Gastrocnemius medialis (tissue), 4 donors: ENCODE measurements around the gene PLSCR4.

ENCODE experiments used
- CTCF ChIP-seq, 5 experiments: fragments of 450-650 bp in 3 of 5; fragments of 200-600 bp in 2 of 5; sonication (generic) in 2 of 5; IDR thresholded peaks in 4 of 5; conservative IDR thresholded peaks in 1 of 5; 1 replicate in 4 of 5; 2 replicates in 1 of 5; pipeline ENCODE4 v1.5.1; 2016 to 2019; ENCODE audit warnings: antibody characterized with exemption in 5 of 5, mild to moderate bottlenecking in 3 of 5, moderate library complexity in 3 of 5
- POLR2A ChIP-seq, 2 donors: fragments of 450-650 bp; IDR thresholded peaks; one replicate each; pipeline ENCODE4 v1.6.1; 2017; ENCODE audit warnings: antibody characterized with exemption in 2 of 2, mild to moderate bottlenecking in 2 of 2, moderate library complexity in 2 of 2

- no peak for TF ChIP-seq CTCF (IDR thresholded peaks at IDR 0.05 in 4 of 5, conservative IDR thresholded peaks at IDR 0.05 in 1 of 5)
- no peak for TF ChIP-seq POLR2A (IDR thresholded peaks at IDR 0.05)
Measured at GRCh38 chr3:146195030-146195429, 55.9 kb downstream of the PLSCR4 start.
